ENCODE results near the gene BMP8A. TPM values are rescaled to one million over a fixed set of nuclear protein-coding genes. Genes with fewer than 3 reads are reported as not detected.
A peak's percentile ranks its signal among the peaks of the same experiment; 100 is the strongest.
"Not testable (repeated sequence)": the region's sequence is repeated elsewhere in the genome, so short reads cannot be mapped to it uniquely, and the experiment has no call there.

Gene BMP8A
- total RNA-seq, 1 donor = not detected

GRCh38 chr1:39508857-39509305 is 17.4 kb downstream of the BMP8A start:
- H3K4me3 ChIP-seq (ENCODE audit: low read depth, low read length) = no peak overlapping the region
- peak; percentile 25 for DNase-seq (ENCODE audit: low read depth)
- no peak for TF ChIP-seq CTCF (IDR thresholded peaks at IDR 0.05; ENCODE audit: insufficient read depth, low read length)

GRCh38 chr1:39509360-39510009 is 18.0 kb downstream of the BMP8A start:
- no peak for TF ChIP-seq CTCF (IDR thresholded peaks at IDR 0.05; ENCODE audit: insufficient read depth, low read length)
- no peak overlapping the region for H3K4me3 ChIP-seq (ENCODE audit: low read depth, low read length)
- DNase-seq (ENCODE audit: low read depth) = no peak

- not testable (repeated sequence) for DNase-seq (ENCODE audit: low read depth); H3K4me3 ChIP-seq (ENCODE audit: low read depth, low read length)
These were observed 19.2 kb downstream of the BMP8A start for GRCh38 chr1:39510570-39511186.

GRCh38 chr1:39511477-39511876 is 20.0 kb downstream of the BMP8A start:
- not testable (repeated sequence) for DNase-seq (ENCODE audit: low read depth); H3K4me3 ChIP-seq (ENCODE audit: low read depth, low read length)

- DNase-seq (ENCODE audit: low read depth); H3K4me3 ChIP-seq (ENCODE audit: low read depth, low read length): not testable (repeated sequence)
These were observed 20.9 kb downstream of the BMP8A start for GRCh38 chr1:39512234-39512847.

GRCh38 chr1:39514710-39515124 is 23.3 kb downstream of the BMP8A start:
- DNase-seq (ENCODE audit: low read depth); H3K4me3 ChIP-seq (ENCODE audit: low read depth, low read length): not testable (repeated sequence)

- DNase-seq (ENCODE audit: low read depth) = peak; percentile 39
- H3K4me3 ChIP-seq (ENCODE audit: low read depth, low read length) = peak overlapping the region; percentile 46
These were observed 24.0 kb downstream of the BMP8A start for GRCh38 chr1:39515131-39516086.

- not testable (repeated sequence) for DNase-seq (ENCODE audit: low read depth); H3K4me3 ChIP-seq (ENCODE audit: low read depth, low read length)
These were observed 25.4 kb downstream of the BMP8A start for GRCh38 chr1:39516841-39517240.

GRCh38 chr1:39517936-39518335 is 26.5 kb downstream of the BMP8A start:
- not testable (repeated sequence) for H3K4me3 ChIP-seq (ENCODE audit: low read depth, low read length); DNase-seq (ENCODE audit: low read depth)

- not testable (repeated sequence) for DNase-seq (ENCODE audit: low read depth); H3K4me3 ChIP-seq (ENCODE audit: low read depth, low read length)
These were observed 27.9 kb downstream of the BMP8A start for GRCh38 chr1:39519376-39519775.

GRCh38 chr1:39522221-39522620 is 30.8 kb downstream of the BMP8A start:
- not testable (repeated sequence) for H3K4me3 ChIP-seq (ENCODE audit: low read depth, low read length); DNase-seq (ENCODE audit: low read depth)

All from fibroblast of the aortic adventitia (primary cell).